HepG2 (cell line): ENCODE results near the gene BUB1B. TPM values are rescaled to one million over a fixed set of nuclear protein-coding genes. Genes with fewer than 3 reads are reported as not detected.

Source experiments
- ATAC-seq: fragments of 200-7000 bp; cut with Tn5 transposase; 3 replicates; pipeline ENCODE4 v1.9.1; 2020; ENCODE audit warnings: mild to moderate bottlenecking, moderate library complexity
- BruUV-seq: library from RNA; stranded (reverse); fragments of 400-500 nt; replicated peaks from 2 replicates; lab custom pipeline; 2021; lab: Mats Ljungman, UMichigan
- CTCF ChIA-PET: fragments of 300-600 bp; formaldehyde crosslinking; extraction: SDS; loops from one replicate; lab custom pipeline; 2021; ENCODE audit warnings: low total read pairs, inconsistent platforms, low intra/inter-chr PET ratio; lab: Yijun Ruan, JAX
- POLR2A ChIA-PET: fragments of 350-600 bp; sonication (Branson Sonifier 250); formaldehyde crosslinking; loops from one replicate; lab custom pipeline; 2020; ENCODE audit warnings: antibody characterized with exemption, inconsistent platforms; lab: Yijun Ruan, JAX
- DNase-seq: peaks from one replicate; pipeline ENCODE4 v3.0.0-alpha.2; 2015; ENCODE audit warnings: low spot score
- FAIRE-seq: peaks from 3 replicates; lab custom pipeline; 2011; peaks lifted over from hg19 to GRCh38; lab: Jason Lieb, UNC
- H2AFZ ChIP-seq: one replicate; pipeline ENCODE4 v1.6.1; 2011; ENCODE audit warnings: low read length, inconsistent platforms
- H3K27ac ChIP-seq: fragments of 300-600 bp; 3 replicates; pipeline ENCODE4 v1.8.0; 2011; ENCODE audit warnings: mixed run types, mild to moderate bottlenecking, mixed read lengths, low read length, inconsistent platforms; ENCODE audit not compliant: insufficient read depth; ENCODE audit errors: extremely low read length
- H3K27me3 ChIP-seq, 2 experiments: fragments of 200-600 bp in 1 of 2; 2 replicates in 1 of 2; 3 replicates in 1 of 2; pipeline versions ENCODE4 v1.6.0 to v1.8.0; 2011; ENCODE audit warnings: low read length in 2 of 2, mild to moderate bottlenecking in 2 of 2, moderate library complexity in 2 of 2, inconsistent platforms in 1 of 2; ENCODE audit not compliant: insufficient read depth in 2 of 2, control insufficient read depth in 1 of 2
- H3K36me3 ChIP-seq, 2 experiments: fragments of 200-600 bp in 1 of 2; replicated peaks in 1 of 2; 2 replicates in 1 of 2; 3 replicates in 1 of 2; pipeline versions ENCODE4 v1.5.1 to v1.8.0; 2011; ENCODE audit warnings: low read length in 2 of 2, inconsistent platforms in 1 of 2; ENCODE audit not compliant: insufficient read depth in 2 of 2, control insufficient read depth in 1 of 2
- H3K4me1 ChIP-seq: 2 replicates; pipeline ENCODE4 v1.5.1; 2012; ENCODE audit warnings: low read length, inconsistent platforms; ENCODE audit not compliant: insufficient read depth
- H3K4me2 ChIP-seq: 2 replicates; pipeline ENCODE4 v1.6.0; 2011; ENCODE audit warnings: low read depth, low read length, inconsistent platforms
- H3K4me3 ChIP-seq, 3 experiments: fragments of 200-600 bp in 1 of 3; sonication (generic), shearing (Covaris generic) in 1 of 3; replicated peaks in 1 of 3; 2 replicates each; pipeline ENCODE4 v1.5.1; 2011 to 2016; ENCODE audit warnings: low read length in 3 of 3, inconsistent platforms in 2 of 3, low read depth in 2 of 3, mild to moderate bottlenecking in 2 of 3, control low read depth in 1 of 3, mixed read lengths in 1 of 3; ENCODE audit not compliant: insufficient read depth in 1 of 3
- H3K79me2 ChIP-seq: one replicate; pipeline ENCODE4 v1.6.1; 2011; ENCODE audit warnings: low read length, inconsistent platforms; ENCODE audit not compliant: insufficient read depth
- H3K9ac ChIP-seq: 2 replicates; pipeline ENCODE4 v1.6.0; 2011; ENCODE audit warnings: mild to moderate bottlenecking, low read depth, low read length, inconsistent platforms; ENCODE audit not compliant: insufficient read depth
- H3K9me3 ChIP-seq: 2 replicates; pipeline ENCODE4 v1.5.1; 2012; ENCODE audit warnings: mild to moderate bottlenecking, low read length
- H4K20me1 ChIP-seq: 2 replicates; pipeline ENCODE4 v1.6.0; 2011; ENCODE audit warnings: inconsistent platforms, mild to moderate bottlenecking, low read length, moderate library complexity; ENCODE audit not compliant: insufficient read depth
- AFF4 ChIP-seq: sonication (generic); formaldehyde crosslinking; IDR thresholded peaks from 2 replicates; pipeline ENCODE4 v1.4.0; 2020; ENCODE audit warnings: missing genetic modification reagents
- ATRX ChIP-seq: sonication (generic); formaldehyde crosslinking; IDR thresholded peaks from 2 replicates; pipeline ENCODE4 v1.4.0; 2020; ENCODE audit warnings: missing genetic modification reagents, borderline replicate concordance
- CEBPB ChIP-seq: IDR thresholded peaks from 2 replicates; pipeline ENCODE4 v1.6.1; 2011; ENCODE audit warnings: low read depth, low read length, improper control_type of control experiment, borderline replicate concordance
- CEBPG ChIP-seq: IDR thresholded peaks from 2 replicates; pipeline ENCODE4 v1.6.1; 2016
- CHCHD3 ChIP-seq: sonication (generic); formaldehyde crosslinking; IDR thresholded peaks from 2 replicates; pipeline ENCODE4 v1.8.0; 2022; ENCODE audit warnings: mild to moderate bottlenecking, missing genetic modification reagents, moderate library complexity
- DBP ChIP-seq: sonication (generic); formaldehyde crosslinking; IDR thresholded peaks from 2 replicates; pipeline ENCODE4 v1.4.0; 2020; ENCODE audit warnings: missing genetic modification reagents; ENCODE audit errors: not compliant biosample characterization
- GATA4 ChIP-seq: sonication (generic); IDR thresholded peaks from 2 replicates; pipeline ENCODE4 v1.6.1; 2016; ENCODE audit warnings: antibody characterized with exemption, low read depth, borderline replicate concordance
- HDAC6 ChIP-seq: fragments of 200-600 bp; sonication (generic); IDR thresholded peaks from 2 replicates; pipeline ENCODE4 v1.7.0; 2017; ENCODE audit warnings: mild to moderate bottlenecking, antibody characterized with exemption, low read length, low read depth
- HOXA9 ChIP-seq: sonication (generic); formaldehyde crosslinking; IDR thresholded peaks from 2 replicates; pipeline ENCODE4 v1.8.1; 2022; ENCODE audit warnings: missing genetic modification reagents, mild to moderate bottlenecking, moderate library complexity, borderline replicate concordance
- IKZF1 ChIP-seq: fragments of 450-650 bp; IDR thresholded peaks from 2 replicates; pipeline ENCODE4 v1.7.1; 2016
- NCOA1 ChIP-seq: sonication (generic); formaldehyde crosslinking; IDR thresholded peaks from 2 replicates; pipeline ENCODE4 v1.9.0; 2021; ENCODE audit warnings: missing genetic modification reagents
- NFIB ChIP-seq: sonication (generic); formaldehyde crosslinking; IDR thresholded peaks from 2 replicates; pipeline ENCODE4 v1.9.0; 2021; ENCODE audit warnings: missing genetic modification reagents, mild to moderate bottlenecking, borderline replicate concordance
- THRA ChIP-seq: sonication (generic); formaldehyde crosslinking; IDR thresholded peaks from 2 replicates; pipeline ENCODE4 v1.4.0; 2020; ENCODE audit warnings: missing genetic modification reagents, borderline replicate concordance
- TRIM22 ChIP-seq: fragments of 450-650 bp; IDR thresholded peaks from 2 replicates; pipeline ENCODE4 v1.6.1; 2017
- TRIM24 ChIP-seq: sonication (generic); formaldehyde crosslinking; IDR thresholded peaks from 2 replicates; pipeline ENCODE4 v1.8.0; 2022; ENCODE audit warnings: mild to moderate bottlenecking, missing genetic modification reagents
- ZFYVE20 ChIP-seq: sonication (generic); formaldehyde crosslinking; IDR thresholded peaks from 2 replicates; pipeline ENCODE4 v1.8.0; 2023; ENCODE audit warnings: low read depth, mild to moderate bottlenecking, moderate library complexity, missing genetic modification reagents, borderline replicate concordance
- WGBS: methylation state at CpG from one replicate; pipeline ENCODE4 v1.1.6; 2017; ENCODE audit warnings: low lambda C conversion rate; 5-methylcytosine and 5-hydroxymethylcytosine counted together
- in situ Hi-C: cut with HindIII; loops from 2 replicates; pipeline ENCODE4 v1.10.0; 2017; ENCODE audit warnings: low pct_unique_long_range_greater_than_20kb; ENCODE audit not compliant: extremely low pct_ligation_motif_present
- intact Hi-C: fragments of 100-400 bp; cut with micrococcal nuclease; formaldehyde crosslinking; loops from one replicate; pipeline ENCODE4 v1.10.0; 2022; ENCODE audit not compliant: unreplicated experiment
- polyA plus RNA-seq, 8 experiments: library from polyadenylated mRNA; depleted of rRNA in 3 of 8; stranded (reverse) in 7 of 8; unstranded in 1 of 8; fragments of >200 nt; fragmentation: Illumina TruSeq in 4 of 8; extraction: Trizol in 4 of 8; gene quantifications; 2 replicates each; pipeline versions ENCODE4 v1.2.1 to v1.2.3, GENCODE V29; 2011 to 2016; ENCODE audit warnings: low read depth in 4 of 8, missing spikeins in 1 of 8, mixed read lengths in 1 of 8; ENCODE audit not compliant: insufficient read depth in 1 of 8
- total RNA-seq, 5 experiments: library from RNA; depleted of rRNA; stranded (reverse); fragments of >200 nt; fragmentation: Illumina TruSeq; extraction: Trizol; gene quantifications; 2 replicates each; pipeline ENCODE4 v1.2.3, GENCODE V29; 2016; ENCODE audit warnings: low read depth in 1 of 5

Gene BUB1B
- total and polyA plus RNA-seq, 2 of the 13 experiments (the other 11 are each of a cell fraction or from before 2014, with no cell fraction given), result 26.2 to 63.5 TPM

GRCh38 chr15:40151499-40151898 lies 9.4 kb upstream of the BUB1B start (continued):
- TF ChIP-seq TRIM22 (no peak), CEBPB (peak; percentile 61), CHCHD3 (CRISPR knock-in tag) (no peak), GATA4 (no peak), CEBPG (peak; percentile 28; the same call in 1 of the 2 replicates), AFF4 (CRISPR knock-in tag) (no peak)
- TF ChIP-seq, all 625 proteins: peak for 2

- Histone ChIP-seq H3K4me2 (no peak overlapping the region), H3K4me1 (peaks cover 8% of the 10 kb centered on the region), H3K9ac (no peak overlapping the region), H3K79me2 (no peaks in the 10 kb centered on the region), H3K9me3 (no peaks in the 10 kb centered on the region), H3K27me3 (peaks cover 2 to 24% of the 10 kb centered on the region in 2 experiments; a peak in 3 of 5 replicates), H3K27ac (no peak overlapping the region), H4K20me1 (no peaks in the 10 kb centered on the region), H2AFZ (no peak overlapping the region), H3K36me3 (no peaks in the 10 kb centered on the region), H3K4me3 (no peak overlapping the region)
- in situ Hi-C loops, result no loop called here
- DNase-seq, result no peak
- no TSS peak for BruUV-seq
- ChIA-PET CTCF (no interaction called here), POLR2A (no interaction called here)
- no peak for ATAC-seq
- no peak for FAIRE-seq
- WGBS, result 80% methylated on average over 4 of the region's 4 CpGs
- intact Hi-C loops, result no loop called here
- TF ChIP-seq HDAC6 (no peak), NFIB (CRISPR knock-in tag) (no peak), CEBPG (no peak), HOXA9 (CRISPR knock-in tag) (no peak), NCOA1 (CRISPR knock-in tag) (no peak), DBP (CRISPR knock-in tag) (no peak), THRA (CRISPR knock-in tag) (no peak), TRIM24 (CRISPR knock-in tag) (no peak), ATRX (no peak), IKZF1 (no peak), ZFYVE20 (CRISPR knock-in tag) (no peak)
Measured at GRCh38 chr15:40151991-40152390, 8.9 kb upstream of the BUB1B start.
